ENCODE measurements around the gene OSBP2. TPM values are rescaled to one million over a fixed set of nuclear protein-coding genes. Genes with fewer than 3 reads are reported as not detected.

Gene OSBP2
- total RNA-seq, 6 experiments from 2014 or later: 0.31 to 3.4 (median 0.93) TPM

GRCh38 chr22:30695871-30696655, 1.4 kb downstream of the OSBP2 start:
- TF ChIP-seq POLR2A (IDR thresholded peaks at IDR 0.05): no peak
- no peaks in the 10 kb centered on the region for H3K36me3 ChIP-seq
- H3K9me3 ChIP-seq: no peaks in the 10 kb centered on the region
- no peak overlapping the region for H3K4me3 ChIP-seq
- H3K27ac ChIP-seq: no peak overlapping the region
- WGBS (ENCODE audit: insufficient coverage, low coverage, low lambda C conversion rate, missing lambda C conversion rate): no CpG with 5 or more reads among the region's 7 CpGs
- intact Hi-C loops (cut with DNase I): no loop called here
- ATAC-seq (no peak), DNase-seq (no peak)
- peaks cover 0 to 10% (median 0%) of the 10 kb centered on the region in 4 donors for H3K4me1 ChIP-seq
- H3K27me3 ChIP-seq: no peaks in the 10 kb centered on the region

DNA sequence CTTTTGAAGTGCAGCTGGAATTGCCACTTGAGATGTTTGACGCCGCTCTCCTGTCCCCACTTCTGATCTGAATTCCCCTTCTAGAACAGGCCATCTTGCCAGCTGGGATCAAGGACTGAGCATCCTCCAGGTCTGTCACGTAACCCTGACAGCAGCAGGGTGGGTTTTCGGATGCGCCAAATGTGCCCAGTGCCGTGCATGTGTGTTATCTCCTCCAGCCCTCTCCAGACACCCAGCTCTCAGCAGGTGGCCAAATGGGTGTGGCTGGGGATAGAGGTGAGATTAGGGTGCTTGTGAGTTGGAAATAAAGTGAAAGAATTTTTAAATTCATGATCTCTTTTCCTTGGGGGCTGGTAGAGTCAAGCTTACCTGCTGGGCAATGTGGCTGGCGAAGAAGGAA, 3.3 kb downstream of the OSBP2 start:
- Histone ChIP-seq H3K4me3 (no peak overlapping the region), H3K27me3 (no peaks in the 10 kb centered on the region), H3K9me3 (no peaks in the 10 kb centered on the region), H3K4me1 (peaks cover 0 to 10% (median 0%) of the 10 kb centered on the region in 4 donors), H3K36me3 (no peaks in the 10 kb centered on the region), H3K27ac (no peak overlapping the region)
- ATAC-seq: no peak
- no peak for TF ChIP-seq POLR2A (IDR thresholded peaks at IDR 0.05)
- no peak for TF ChIP-seq CTCF (IDR thresholded peaks at IDR 0.05)
- 96% methylated on average over 5 of the region's 7 CpGs for WGBS (ENCODE audit: insufficient coverage, low coverage, low lambda C conversion rate, missing lambda C conversion rate)
- intact Hi-C loops (cut with DNase I): no loop called here
- DNase-seq: no peak

GRCh38 chr22:30701872-30702271, 7.2 kb downstream of the OSBP2 start:
- ATAC-seq: no peak
- no peak overlapping the region for H3K27ac ChIP-seq

DNA sequence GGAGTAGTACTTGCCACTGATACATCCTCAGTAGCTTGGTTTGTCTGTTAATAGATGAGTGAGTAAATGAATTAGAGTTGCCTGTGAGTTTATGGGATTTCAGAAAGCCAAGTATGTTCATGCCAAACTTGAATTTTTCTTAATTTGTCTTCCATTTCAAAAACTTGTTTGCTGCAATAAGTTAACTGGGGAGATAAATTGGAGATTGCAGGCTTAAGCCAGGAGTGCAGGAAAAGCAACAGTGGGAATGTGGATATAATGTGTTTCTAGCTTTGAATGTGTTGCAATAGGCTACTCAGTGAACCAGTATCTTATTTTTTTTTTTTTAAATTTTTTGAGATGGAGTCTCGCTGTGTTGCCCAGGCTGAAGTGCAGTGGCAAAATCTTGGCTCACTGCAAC, 8.2 kb downstream of the OSBP2 start:
- WGBS (ENCODE audit: insufficient coverage, low coverage, low lambda C conversion rate, missing lambda C conversion rate): 90% methylated on average over 1 of the region's 1 CpG
- Histone ChIP-seq H3K4me1 (no peaks in the 10 kb centered on the region), H3K9me3 (no peaks in the 10 kb centered on the region), H3K27me3 (no peaks in the 10 kb centered on the region), H3K27ac (no peak overlapping the region), H3K4me3 (no peak overlapping the region), H3K36me3 (no peaks in the 10 kb centered on the region)
- TF ChIP-seq POLR2A (IDR thresholded peaks at IDR 0.05) (no peak), CTCF (IDR thresholded peaks at IDR 0.05) (no peak)
- DNase-seq (no peak), ATAC-seq (no peak)
- intact Hi-C loops (cut with DNase I): no loop called here

More at GRCh38 chr22:30701872-30702271, 7.2 kb downstream of the OSBP2 start:
- no CpG with 5 or more reads among the region's 1 CpG for WGBS (ENCODE audit: insufficient coverage, low coverage, low lambda C conversion rate, missing lambda C conversion rate)
- no peak for TF ChIP-seq POLR2A (IDR thresholded peaks at IDR 0.05)
- no peak for TF ChIP-seq CTCF (IDR thresholded peaks at IDR 0.05)
- no peak for DNase-seq
- H3K27me3 ChIP-seq: no peaks in the 10 kb centered on the region
- intact Hi-C loops (cut with DNase I): no loop called here
- H3K4me1 ChIP-seq: no peaks in the 10 kb centered on the region
- H3K9me3 ChIP-seq: no peaks in the 10 kb centered on the region
- H3K36me3 ChIP-seq: no peaks in the 10 kb centered on the region
- H3K4me3 ChIP-seq: no peak overlapping the region

GRCh38 chr22:30704978-30705377, 10.3 kb downstream of the OSBP2 start:
- H3K36me3 ChIP-seq: no peaks in the 10 kb centered on the region
- no peaks in the 10 kb centered on the region for H3K9me3 ChIP-seq
- no peaks in the 10 kb centered on the region for H3K4me1 ChIP-seq
- intact Hi-C loops (cut with DNase I): no loop called here
- no peaks in the 10 kb centered on the region for H3K27me3 ChIP-seq
- H3K27ac ChIP-seq: no peak overlapping the region
- DNase-seq (no peak), ATAC-seq (no peak)
- no peak overlapping the region for H3K4me3 ChIP-seq
- TF ChIP-seq CTCF (IDR thresholded peaks at IDR 0.05) (no peak), POLR2A (IDR thresholded peaks at IDR 0.05) (no peak)
- WGBS (ENCODE audit: insufficient coverage, low coverage, low lambda C conversion rate, missing lambda C conversion rate): 96% methylated on average over 3 of the region's 5 CpGs

Measured in right lobe of liver (tissue), 6 donors.